Endothelial cell of umbilical vein (primary cell): ENCODE measurements around the gene ANKRD44.

Source experiments
- EZH2 ChIP-seq: IDR thresholded peaks from 2 replicates; pipeline ENCODE4 v1.6.1; 2012; ENCODE audit warnings: borderline replicate concordance, low read depth, mild to moderate bottlenecking, moderate library complexity, low read length, inconsistent platforms; ENCODE audit not compliant: severe bottlenecking
- FOS ChIP-seq: IDR thresholded peaks from 2 replicates; pipeline ENCODE4 v1.6.1; 2011; ENCODE audit warnings: mild to moderate bottlenecking, low read length, moderate library complexity, borderline replicate concordance; ENCODE audit not compliant: insufficient read depth
- GATA2 ChIP-seq: IDR thresholded peaks from 2 replicates; pipeline ENCODE4 v1.7.0; 2011; ENCODE audit warnings: low read depth, mild to moderate bottlenecking, moderate library complexity, mixed read lengths, low read length; ENCODE audit not compliant: insufficient read length, insufficient read depth
- JUN ChIP-seq: IDR thresholded peaks from 2 replicates; pipeline ENCODE4 v1.6.1; 2011; ENCODE audit warnings: borderline replicate concordance, low read depth; ENCODE audit not compliant: insufficient read length, insufficient read depth
- MAX ChIP-seq: IDR thresholded peaks from 2 replicates; pipeline ENCODE4 v1.6.1; 2011; ENCODE audit not compliant: insufficient read depth, insufficient read length
- MYC ChIP-seq: IDR thresholded peaks from one replicate; pipeline ENCODE4 v1.6.1; 2011; ENCODE audit warnings: mild to moderate bottlenecking, low read depth, low read length
- POLR2A ChIP-seq: IDR thresholded peaks from 2 replicates; pipeline ENCODE4 v1.6.1; 2012; ENCODE audit warnings: low read depth, mild to moderate bottlenecking, control low read depth, low read length
- POLR2AphosphoS5 ChIP-seq: IDR thresholded peaks from 2 replicates; pipeline ENCODE4 v1.6.1; 2012; ENCODE audit warnings: low read depth, mild to moderate bottlenecking, control low read depth, low read length, moderate library complexity; ENCODE audit not compliant: insufficient read depth
- TF ChIP-seq, protein P1 (sequence below), 2 donors: IDR thresholded peaks; 1 replicate in 1 of 2; 2 replicates in 1 of 2; pipeline ENCODE4 v1.5.1; 2011; ENCODE audit warnings: low read length in 2 of 2, mild to moderate bottlenecking in 2 of 2, moderate library complexity in 2 of 2, control low read depth in 1 of 2, inconsistent platforms in 1 of 2, low read depth in 1 of 2; ENCODE audit not compliant: insufficient read depth in 1 of 2; ENCODE audit errors: extremely low read depth in 1 of 2

- TF ChIP-seq, protein P1, sequence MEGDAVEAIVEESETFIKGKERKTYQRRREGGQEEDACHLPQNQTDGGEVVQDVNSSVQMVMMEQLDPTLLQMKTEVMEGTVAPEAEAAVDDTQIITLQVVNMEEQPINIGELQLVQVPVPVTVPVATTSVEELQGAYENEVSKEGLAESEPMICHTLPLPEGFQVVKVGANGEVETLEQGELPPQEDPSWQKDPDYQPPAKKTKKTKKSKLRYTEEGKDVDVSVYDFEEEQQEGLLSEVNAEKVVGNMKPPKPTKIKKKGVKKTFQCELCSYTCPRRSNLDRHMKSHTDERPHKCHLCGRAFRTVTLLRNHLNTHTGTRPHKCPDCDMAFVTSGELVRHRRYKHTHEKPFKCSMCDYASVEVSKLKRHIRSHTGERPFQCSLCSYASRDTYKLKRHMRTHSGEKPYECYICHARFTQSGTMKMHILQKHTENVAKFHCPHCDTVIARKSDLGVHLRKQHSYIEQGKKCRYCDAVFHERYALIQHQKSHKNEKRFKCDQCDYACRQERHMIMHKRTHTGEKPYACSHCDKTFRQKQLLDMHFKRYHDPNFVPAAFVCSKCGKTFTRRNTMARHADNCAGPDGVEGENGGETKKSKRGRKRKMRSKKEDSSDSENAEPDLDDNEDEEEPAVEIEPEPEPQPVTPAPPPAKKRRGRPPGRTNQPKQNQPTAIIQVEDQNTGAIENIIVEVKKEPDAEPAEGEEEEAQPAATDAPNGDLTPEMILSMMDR (IDR thresholded peaks at IDR 0.05; ENCODE audit: extremely low read depth in 1 of 2, insufficient read depth in 1 of 2, low read depth in 1 of 2, low read length in 2 of 2), result no peak
- TF ChIP-seq JUN (no peak), POLR2AphosphoS5 (no peak), MYC (no peak), EZH2 (no peak), POLR2A (no peak), MAX (no peak), GATA2 (no peak), FOS (no peak)
Observed at GRCh38 chr2:197234671-197235191, 75.8 kb downstream of the ANKRD44 start.
